Osteoblast (primary cell): ENCODE results near the gene SPATS1. TPM values are rescaled to one million over a fixed set of nuclear protein-coding genes. Genes with fewer than 3 reads are reported as not detected.

Experiments used
- DNase-seq: peaks from one replicate; pipeline ENCODE4 v3.0.0; 2011; ENCODE audit warnings: low spot score, mixed read lengths; ENCODE audit not compliant: insufficient read length; ENCODE audit errors: missing footprints
- H2AFZ ChIP-seq: 2 replicates; pipeline ENCODE4 v1.6.0; 2011; ENCODE audit warnings: mild to moderate bottlenecking, low read length
- H3K27ac ChIP-seq: 2 replicates; pipeline ENCODE4 v1.5.1; 2011; ENCODE audit warnings: mild to moderate bottlenecking, low read depth, low read length, moderate library complexity
- H3K27me3 ChIP-seq: 2 replicates; pipeline ENCODE4 v1.6.0; 2012; ENCODE audit warnings: mild to moderate bottlenecking, control low read depth, inconsistent platforms, low read length, moderate library complexity; ENCODE audit not compliant: insufficient read depth
- H3K36me3 ChIP-seq: 2 replicates; pipeline ENCODE4 v1.5.1; 2011; ENCODE audit warnings: mild to moderate bottlenecking, low read length, control low read depth, moderate library complexity; ENCODE audit not compliant: insufficient read depth
- H3K4me1 ChIP-seq: 2 replicates; pipeline ENCODE4 v1.5.1; 2011; ENCODE audit warnings: mild to moderate bottlenecking, low read length, control low read depth, moderate library complexity; ENCODE audit not compliant: insufficient read depth
- H3K4me2 ChIP-seq: 2 replicates; pipeline ENCODE4 v1.6.0; 2011; ENCODE audit warnings: mild to moderate bottlenecking, low read length; ENCODE audit not compliant: insufficient read depth
- H3K4me3 ChIP-seq: fragments of 200-600 bp; sonication (generic); 3 replicates; pipeline ENCODE4 v1.5.1; 2012; ENCODE audit warnings: mild to moderate bottlenecking, low read length, inconsistent platforms; ENCODE audit not compliant: insufficient read depth
- H3K79me2 ChIP-seq: 2 replicates; pipeline ENCODE4 v1.6.0; 2012; ENCODE audit warnings: mild to moderate bottlenecking, low read length, control low read depth, inconsistent platforms; ENCODE audit not compliant: insufficient read depth
- H3K9me3 ChIP-seq: 2 replicates; pipeline ENCODE4 v1.5.1; 2011; ENCODE audit warnings: low read depth, low read length, control low read depth
- H4K20me1 ChIP-seq: 2 replicates; pipeline ENCODE4 v1.6.0; 2012; ENCODE audit warnings: mild to moderate bottlenecking, low read length, control low read depth; ENCODE audit not compliant: insufficient read depth
- CTCF ChIP-seq: IDR thresholded peaks from 2 replicates; pipeline ENCODE4 v1.5.1; 2011; ENCODE audit warnings: mild to moderate bottlenecking, low read depth, low read length, moderate library complexity; ENCODE audit errors: extremely low read depth
- total RNA-seq: library from RNA; depleted of rRNA; stranded (reverse); fragments of >200 nt; gene quantifications from 2 replicates; pipeline ENCODE4 v1.2.3, GENCODE V29; 2012

Gene SPATS1
- total RNA-seq, 1 donor = not detected

GRCh38 chr6:44309092-44309491, 33.4 kb upstream of the SPATS1 start:
- H3K9me3 ChIP-seq = no peaks in the 10 kb centered on the region
- no peak for TF ChIP-seq CTCF
- peaks cover 11% of the 10 kb centered on the region for H4K20me1 ChIP-seq
- H3K4me2 ChIP-seq = no peak overlapping the region
- peaks cover 53% of the 10 kb centered on the region for H3K36me3 ChIP-seq
- H3K27ac ChIP-seq = peak overlapping the region; percentile 20
- H3K4me1 ChIP-seq = peaks cover 19% of the 10 kb centered on the region
- no peak overlapping the region for H3K4me3 ChIP-seq
- H3K27me3 ChIP-seq = no peaks in the 10 kb centered on the region
- H2AFZ ChIP-seq = no peak overlapping the region
- peaks cover 17% of the 10 kb centered on the region for H3K79me2 ChIP-seq
- DNase-seq = peak; percentile 86

- H3K79me2 ChIP-seq = peaks cover 17% of the 10 kb centered on the region
- no peaks in the 10 kb centered on the region for H3K9me3 ChIP-seq
- H3K4me1 ChIP-seq = peaks cover 19% of the 10 kb centered on the region
- H3K27me3 ChIP-seq = no peaks in the 10 kb centered on the region
- no peak for DNase-seq
- H2AFZ ChIP-seq = no peak overlapping the region
- peaks cover 11% of the 10 kb centered on the region for H4K20me1 ChIP-seq
- no peak overlapping the region for H3K4me2 ChIP-seq
- H3K4me3 ChIP-seq = no peak overlapping the region
- peaks cover 48% of the 10 kb centered on the region for H3K36me3 ChIP-seq
- H3K27ac ChIP-seq = no peak overlapping the region
- TF ChIP-seq CTCF = no peak
These were observed 32.8 kb upstream of the SPATS1 start for GRCh38 chr6:44309631-44310030.

- H3K79me2 ChIP-seq = peaks cover 17% of the 10 kb centered on the region
- H3K27ac ChIP-seq = no peak overlapping the region
- H3K9me3 ChIP-seq = no peaks in the 10 kb centered on the region
- H4K20me1 ChIP-seq = peaks cover 11% of the 10 kb centered on the region
- DNase-seq = no peak
- H3K36me3 ChIP-seq = peaks cover 42% of the 10 kb centered on the region
- TF ChIP-seq CTCF = no peak
- peaks cover 2% of the 10 kb centered on the region for H3K27me3 ChIP-seq
- H3K4me1 ChIP-seq = peaks cover 19% of the 10 kb centered on the region
- no peak overlapping the region for H3K4me3 ChIP-seq
- no peak overlapping the region for H3K4me2 ChIP-seq
- H2AFZ ChIP-seq = no peak overlapping the region
These were observed 32.2 kb upstream of the SPATS1 start for GRCh38 chr6:44310241-44310640.

DNA sequence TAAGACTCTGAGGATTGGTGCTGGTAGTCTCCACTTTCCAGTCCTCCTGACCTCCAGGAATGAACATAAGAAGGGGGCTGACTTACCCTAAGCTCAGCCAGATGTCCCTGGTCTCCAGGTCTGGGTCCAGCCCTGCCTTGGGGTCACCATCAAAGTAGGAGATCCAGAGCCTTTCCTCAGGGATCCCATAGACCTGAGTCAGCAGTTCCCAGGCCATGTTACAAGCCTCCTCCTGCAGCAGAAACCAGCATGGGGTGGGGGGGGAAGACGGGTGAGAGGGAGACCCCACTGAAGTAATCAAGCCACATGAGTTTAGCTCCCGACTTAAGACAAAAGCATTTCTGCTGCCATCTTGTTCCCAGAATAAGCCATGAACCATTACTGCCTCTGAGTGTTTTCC, 31.1 kb upstream of the SPATS1 start:
- Histone ChIP-seq H3K4me2 (no peak overlapping the region), H3K27me3 (peaks cover 12% of the 10 kb centered on the region), H3K4me1 (peaks cover 19% of the 10 kb centered on the region), H3K36me3 (peaks cover 32% of the 10 kb centered on the region), H3K4me3 (no peak overlapping the region), H3K27ac (no peak overlapping the region), H4K20me1 (peaks cover 11% of the 10 kb centered on the region), H3K9me3 (no peaks in the 10 kb centered on the region), H2AFZ (no peak overlapping the region), H3K79me2 (peaks cover 17% of the 10 kb centered on the region)
- TF ChIP-seq CTCF = no peak
- DNase-seq = no peak
